Fibroblast of mammary gland (primary cell): ENCODE data around the gene PSMA7.

Experiments used
- DNase-seq: peaks from one replicate; pipeline ENCODE4 v3.0.0-alpha.2; 2010; ENCODE audit warnings: low read depth
- H3K4me3 ChIP-seq: 2 replicates; pipeline ENCODE4 v1.5.1; 2011; ENCODE audit warnings: low read depth, mild to moderate bottlenecking, low read length, moderate library complexity; ENCODE audit not compliant: control insufficient read depth
- CTCF ChIP-seq: conservative IDR thresholded peaks from 2 replicates; pipeline ENCODE4 v1.5.1; 2011; ENCODE audit warnings: low read depth, low read length, inconsistent platforms; ENCODE audit not compliant: control insufficient read depth, insufficient read depth

PSMA7 gene

GRCh38 chr20:62170536-62170935, 27.3 kb upstream of the PSMA7 start:
- TF ChIP-seq CTCF = no peak
- no peak overlapping the region for H3K4me3 ChIP-seq
- DNase-seq = no peak

- no peak for DNase-seq
- no peak for TF ChIP-seq CTCF
- H3K4me3 ChIP-seq = no peak overlapping the region
These were observed 25.8 kb upstream of the PSMA7 start for GRCh38 chr20:62168890-62169435.

- H3K4me3 ChIP-seq = no peak overlapping the region
- TF ChIP-seq CTCF = no peak
- DNase-seq = no peak
These were observed 24.9 kb upstream of the PSMA7 start for GRCh38 chr20:62168061-62168460.

- DNase-seq = no peak
- no peak for TF ChIP-seq CTCF
- H3K4me3 ChIP-seq = no peak overlapping the region
These were observed 24.3 kb upstream of the PSMA7 start for GRCh38 chr20:62167474-62167873.

GRCh38 chr20:62165762-62166399, 22.7 kb upstream of the PSMA7 start:
- TF ChIP-seq CTCF = no peak
- peak; percentile 64 for DNase-seq
- H3K4me3 ChIP-seq = no peak overlapping the region

GRCh38 chr20:62164879-62165761, 21.9 kb upstream of the PSMA7 start:
- DNase-seq = no peak
- TF ChIP-seq CTCF = no peak
- no peak overlapping the region for H3K4me3 ChIP-seq
